HG03354 (cell line): ENCODE measurements around the gene TOMM34.

Source experiments
- ATAC-seq: cut with Tn5 transposase; IDR thresholded peaks from one replicate; pipeline ENCODE4 v1.9.1; 2021; ENCODE audit warnings: mild to moderate bottlenecking; ENCODE audit not compliant: unreplicated experiment, poor library complexity, severe bottlenecking

Gene TOMM34

DNA sequence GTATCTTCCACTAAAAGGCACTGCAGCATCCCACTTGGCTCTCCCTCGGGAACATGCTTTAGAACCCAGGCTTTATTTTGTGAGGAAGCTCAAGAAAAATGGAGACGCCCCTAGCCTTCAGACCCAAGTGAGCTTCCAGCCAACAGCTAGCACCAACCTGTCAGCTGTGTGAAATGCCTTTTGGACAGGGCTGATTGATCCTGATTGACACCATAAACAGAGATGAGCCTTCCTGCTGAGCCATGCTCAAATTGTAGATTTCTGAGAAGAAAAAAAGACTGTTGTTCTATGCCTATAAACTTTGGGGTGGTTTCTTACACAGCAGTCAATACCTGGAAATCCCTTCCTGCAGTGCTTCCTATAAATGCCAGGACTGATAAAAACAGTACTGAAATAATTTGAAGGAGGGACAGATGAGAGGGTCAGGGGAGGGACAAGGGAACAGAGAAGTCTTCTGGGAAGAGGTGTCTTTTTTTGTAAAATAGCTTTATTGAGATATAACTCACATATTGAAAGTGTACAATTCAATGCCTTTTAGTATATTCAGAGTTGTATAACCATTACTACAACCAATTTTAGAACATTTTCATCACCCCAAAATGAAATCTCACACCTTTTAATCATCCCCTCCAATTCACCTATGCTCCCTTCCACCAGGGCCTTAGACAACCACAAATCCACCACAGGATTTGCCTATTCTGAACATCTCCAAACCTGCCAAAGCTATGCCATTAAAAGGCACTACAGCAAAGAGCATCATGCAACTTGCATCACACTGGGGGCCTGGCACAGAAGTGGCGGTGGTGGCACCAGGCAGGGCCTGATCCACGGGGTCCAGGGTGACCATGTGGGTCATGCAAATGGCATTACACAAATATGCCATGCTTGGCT is 3.4 kb upstream of the TOMM34 start:
- no peak for ATAC-seq

DNA sequence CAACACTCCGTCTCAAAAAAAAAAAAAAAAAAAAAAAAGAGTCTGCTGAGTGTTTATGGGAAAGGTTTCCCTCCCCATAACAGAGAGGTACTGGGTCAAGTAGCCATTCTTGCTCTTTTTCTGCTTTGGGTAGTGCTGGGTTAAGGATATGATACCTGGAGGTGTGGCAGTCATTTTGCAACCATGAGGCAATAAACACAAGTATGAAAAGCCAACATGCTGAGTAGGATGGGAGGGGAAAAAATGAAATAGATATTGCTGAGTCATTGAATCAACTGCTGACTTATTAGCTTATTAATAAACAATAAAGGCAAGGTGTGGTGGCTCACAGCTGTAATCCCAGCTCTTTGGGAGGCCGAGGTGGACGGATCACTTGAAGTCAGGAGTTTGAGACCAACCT is 2.3 kb upstream of the TOMM34 start:
- no peak for ATAC-seq

GRCh38 chr20:44961870-44962267 is 1.7 kb upstream of the TOMM34 start:
- no peak for ATAC-seq

DNA sequence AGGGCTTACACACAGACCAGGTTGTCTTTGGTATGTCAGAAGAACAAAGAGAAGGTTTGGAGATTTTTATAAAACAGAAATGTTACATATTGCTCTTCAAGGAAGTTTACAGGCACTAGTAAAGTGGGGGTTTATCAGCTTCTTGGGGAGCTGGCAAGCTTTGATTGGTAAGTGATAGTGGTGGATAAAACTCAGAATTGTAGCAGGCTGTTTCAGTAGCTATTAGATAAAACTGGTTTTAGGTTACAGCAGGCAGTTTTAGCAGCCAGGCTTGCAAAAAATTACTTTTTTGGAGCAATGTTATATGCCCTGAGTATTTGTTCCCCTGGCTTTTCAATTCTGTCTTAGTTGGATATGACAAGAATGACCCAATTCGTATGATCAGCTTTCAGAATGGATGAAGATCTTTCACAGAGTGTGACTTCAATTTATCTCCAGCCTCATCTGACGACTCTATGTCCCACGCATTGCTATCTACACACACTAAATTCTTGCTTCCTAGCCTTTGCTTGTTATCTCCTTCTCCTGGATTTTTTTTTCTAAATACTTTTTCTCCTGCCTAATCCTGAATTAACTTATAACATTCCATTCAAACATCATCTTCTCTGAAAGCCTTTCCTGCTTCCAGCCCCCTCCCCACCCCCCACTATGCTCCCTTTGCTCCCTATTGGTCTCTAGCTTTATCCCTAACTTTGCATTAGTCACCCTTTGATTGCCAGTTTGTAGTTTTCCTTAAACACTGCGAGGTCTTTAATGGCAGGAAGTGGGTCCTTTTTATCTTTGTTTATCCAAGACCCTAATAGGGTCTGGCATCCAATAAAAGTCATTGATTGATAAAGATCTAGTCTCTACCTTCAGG is 1.0 kb upstream of the TOMM34 start:
- no peak for ATAC-seq

DNA sequence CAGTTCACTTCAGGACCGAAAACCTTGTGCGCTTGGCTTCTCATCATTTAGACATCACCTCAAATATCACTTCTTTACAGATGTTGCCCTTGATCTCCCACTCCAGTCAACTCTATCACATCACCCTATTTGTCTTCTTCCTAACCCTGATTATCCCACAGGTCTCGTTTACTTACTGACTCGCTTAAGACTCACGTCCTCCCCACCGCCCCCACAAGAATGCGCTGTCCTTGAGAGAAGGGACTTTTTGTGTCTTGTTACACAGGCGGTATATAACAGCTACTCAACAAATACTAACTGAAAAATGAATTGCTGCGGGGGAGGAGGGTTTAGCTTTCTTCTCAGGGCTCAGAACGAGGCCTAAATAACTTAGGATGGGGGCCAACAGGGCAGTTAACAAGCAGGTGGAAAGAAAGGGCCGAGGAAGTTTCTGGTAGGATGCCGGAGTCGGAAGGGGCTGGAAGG is 527 bp downstream of the TOMM34 start:
- peak; percentile 36 for ATAC-seq

- ATAC-seq: no peak
These were observed 1.0 kb downstream of the TOMM34 start for GRCh38 chr20:44959082-44959637.

GRCh38 chr20:44958276-44958675 is 1.9 kb downstream of the TOMM34 start:
- no peak for ATAC-seq

DNA sequence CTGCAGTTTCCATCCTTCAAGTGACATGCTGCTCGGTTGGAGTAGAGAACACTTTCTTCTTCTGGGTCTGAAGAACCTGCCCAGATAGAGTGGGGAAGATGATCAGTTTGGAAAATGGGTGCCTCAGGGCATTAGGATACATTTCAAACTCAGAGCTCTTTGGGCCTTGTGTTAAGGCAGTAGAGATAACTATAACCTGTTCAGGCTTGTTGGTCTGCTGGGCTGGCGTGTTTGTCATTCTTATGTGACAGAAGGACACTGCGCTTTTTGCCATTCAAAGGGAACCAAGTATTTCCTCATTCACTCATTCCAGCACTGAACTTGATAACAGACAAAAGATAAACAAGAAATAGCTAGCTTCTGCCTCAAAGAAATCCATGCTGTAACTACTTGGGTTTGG is 3.8 kb downstream of the TOMM34 start:
- ATAC-seq: no peak

- ATAC-seq: no peak
These were observed 4.9 kb downstream of the TOMM34 start for GRCh38 chr20:44955270-44955669.

DNA sequence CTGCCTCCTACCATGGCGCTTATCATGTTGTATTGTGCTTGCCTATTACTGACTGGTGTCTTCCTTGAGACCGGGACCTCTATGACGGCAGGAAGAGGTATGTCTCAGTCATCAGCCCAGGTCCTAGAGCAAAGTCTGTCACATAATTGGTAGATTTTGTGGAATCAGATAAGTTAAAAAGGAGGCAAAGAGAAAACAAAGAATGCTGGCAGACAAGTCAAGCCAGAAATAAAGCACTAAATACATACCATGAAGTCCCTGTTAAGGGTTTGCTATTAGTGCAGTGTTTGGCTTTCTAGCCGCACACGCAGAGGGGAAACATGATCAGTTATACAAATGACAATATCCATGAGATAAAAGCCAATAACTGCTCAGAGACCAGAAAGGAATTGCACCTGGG is 6.0 kb downstream of the TOMM34 start:
- no peak for ATAC-seq

- no peak for ATAC-seq
These were observed 7.5 kb downstream of the TOMM34 start for GRCh38 chr20:44952731-44953130.

GRCh38 chr20:44950368-44950767 is 9.8 kb downstream of the TOMM34 start:
- no peak for ATAC-seq

GRCh38 chr20:44948513-44948912 is 11.7 kb downstream of the TOMM34 start:
- ATAC-seq: no peak

DNA sequence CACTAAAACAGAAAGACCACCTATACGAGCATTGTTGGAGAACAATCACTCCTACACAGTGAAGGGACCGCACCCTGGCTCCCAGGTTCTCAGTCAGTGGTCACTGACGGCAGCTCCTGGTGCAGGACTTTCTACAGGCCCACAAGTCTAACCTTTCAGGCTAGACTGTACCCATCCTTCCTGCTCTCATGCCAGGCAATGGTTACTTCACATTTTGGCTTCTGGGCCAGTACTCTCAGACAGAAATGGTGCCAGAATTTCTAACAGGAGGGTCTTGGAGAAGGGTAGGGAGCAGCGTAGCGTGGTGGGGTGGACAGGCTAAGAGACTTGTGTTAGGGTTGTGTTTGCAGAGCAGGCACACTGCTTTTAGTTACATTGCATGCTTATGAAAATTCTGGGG is 12.1 kb downstream of the TOMM34 start:
- no peak for ATAC-seq

DNA sequence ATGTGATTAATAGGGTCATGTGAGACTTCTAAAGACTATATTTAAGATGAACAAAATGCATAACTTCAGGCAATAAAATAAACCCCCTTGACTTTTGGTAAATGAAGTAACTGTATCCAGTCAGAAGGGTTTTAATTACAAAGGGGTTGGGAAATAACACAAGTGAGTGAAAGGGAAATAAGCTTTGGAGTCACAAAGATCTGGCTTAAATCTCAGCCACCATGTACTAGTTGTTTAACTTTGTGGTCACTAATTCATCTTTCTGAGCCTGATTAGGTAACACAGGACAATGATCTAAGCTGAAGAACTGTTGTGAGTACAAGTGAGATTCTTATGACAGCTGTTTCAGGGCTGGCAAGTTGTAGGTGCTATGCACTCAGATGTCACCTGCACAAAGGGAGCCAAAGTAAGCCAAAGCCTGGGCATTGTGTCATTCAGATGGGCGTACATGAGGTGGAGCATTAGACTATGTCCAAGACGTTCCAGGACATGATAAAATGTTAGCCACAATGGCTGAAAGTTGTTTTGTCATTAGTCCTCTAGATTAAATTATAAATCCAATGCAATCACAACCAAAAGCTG is 13.8 kb downstream of the TOMM34 start:
- ATAC-seq: no peak

- no peak for ATAC-seq
These were observed 14.9 kb downstream of the TOMM34 start for GRCh38 chr20:44945261-44945660.

GRCh38 chr20:44943828-44944227 is 16.4 kb downstream of the TOMM34 start:
- ATAC-seq: no peak

DNA sequence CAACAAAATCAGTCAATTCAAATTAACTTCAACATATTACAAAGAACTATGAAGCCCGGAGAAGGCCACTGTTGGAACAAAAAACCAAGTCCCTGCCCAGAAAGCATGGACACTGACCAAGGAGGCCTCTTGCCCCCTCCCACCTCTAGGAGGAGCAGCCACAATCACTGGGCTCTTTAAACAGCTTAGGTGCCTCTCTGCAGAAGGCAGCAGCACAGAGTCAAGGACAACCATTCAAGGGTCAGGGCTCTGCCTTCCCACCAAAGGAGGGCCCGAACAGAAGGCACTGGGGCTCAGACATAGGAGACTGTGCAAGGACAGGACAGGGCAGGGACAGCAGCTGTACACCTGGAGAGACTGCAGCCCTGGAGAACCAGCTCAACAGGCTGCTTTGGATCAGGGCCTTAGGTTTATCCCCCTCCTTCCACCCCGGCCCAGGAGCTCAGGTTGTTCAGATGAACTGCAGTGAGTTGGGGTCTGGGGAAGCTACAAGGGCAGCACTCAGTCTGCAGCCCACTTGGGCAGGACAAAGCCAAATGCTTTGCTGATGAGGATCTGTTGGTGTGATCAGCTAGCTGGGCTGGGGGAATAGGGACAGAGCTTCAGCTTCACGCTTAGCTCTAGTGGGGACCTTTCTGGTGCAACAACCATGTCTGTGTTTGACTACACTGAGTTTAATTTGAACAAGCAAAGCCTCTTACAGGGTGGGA is 17.8 kb downstream of the TOMM34 start:
- no peak for ATAC-seq

DNA sequence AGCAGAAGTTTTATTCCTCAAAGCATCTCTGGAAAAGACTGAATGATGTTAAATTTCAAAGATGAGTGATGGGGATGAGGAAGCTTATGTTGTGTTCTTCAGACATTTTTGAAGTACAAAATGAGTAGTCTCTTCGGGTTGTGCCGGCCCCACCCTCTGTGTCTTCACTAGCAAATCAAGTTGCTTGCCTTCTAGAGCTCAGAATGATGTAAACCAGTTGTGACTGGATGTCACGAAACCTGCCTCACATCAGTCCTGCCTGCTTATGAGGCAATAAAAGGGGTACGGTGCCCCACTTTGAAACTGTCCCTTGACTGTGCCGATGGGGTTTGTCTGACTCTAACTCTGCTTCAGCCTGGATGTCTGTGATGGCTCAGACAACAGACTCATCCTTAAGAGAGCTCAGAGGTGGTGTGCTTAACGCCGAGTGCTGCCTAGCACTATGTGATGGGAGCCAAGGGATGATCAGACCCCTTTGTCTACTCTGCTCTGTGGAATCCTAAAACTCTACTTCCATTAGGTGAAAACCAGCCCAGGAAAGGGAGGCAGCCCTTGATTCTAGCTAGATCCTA is 19.0 kb downstream of the TOMM34 start:
- no peak for ATAC-seq
